Breast epithelium (tissue), 3 donors: ENCODE measurements around the gene OR2T10.

Experiments used
- CTCF ChIP-seq, 3 donors: fragments of 450-650 bp; IDR thresholded peaks; one replicate each; pipeline ENCODE4 v1.5.1; 2016 to 2017; ENCODE audit warnings: antibody characterized with exemption in 3 of 3, mild to moderate bottlenecking in 3 of 3, moderate library complexity in 3 of 3
- POLR2A ChIP-seq: fragments of 450-650 bp; IDR thresholded peaks from one replicate; pipeline ENCODE4 v1.6.1; 2016; ENCODE audit warnings: antibody characterized with exemption, mild to moderate bottlenecking, moderate library complexity
- POLR2AphosphoS5 ChIP-seq, 3 donors: sonication (generic); formaldehyde crosslinking; IDR thresholded peaks; one replicate each; pipeline ENCODE4 v1.6.1; 2017; ENCODE audit warnings: antibody characterized with exemption in 3 of 3

GRCh38 chr1:248599396-248599795 is 1.9 kb upstream of the OR2T10 start:
- TF ChIP-seq CTCF (IDR thresholded peaks at IDR 0.05) (no peak), POLR2A (no peak), POLR2AphosphoS5 (IDR thresholded peaks at IDR 0.05) (no peak)
